Measurements from ENCODE around the gene GMCL2.

The GMCL2 gene

DNA sequence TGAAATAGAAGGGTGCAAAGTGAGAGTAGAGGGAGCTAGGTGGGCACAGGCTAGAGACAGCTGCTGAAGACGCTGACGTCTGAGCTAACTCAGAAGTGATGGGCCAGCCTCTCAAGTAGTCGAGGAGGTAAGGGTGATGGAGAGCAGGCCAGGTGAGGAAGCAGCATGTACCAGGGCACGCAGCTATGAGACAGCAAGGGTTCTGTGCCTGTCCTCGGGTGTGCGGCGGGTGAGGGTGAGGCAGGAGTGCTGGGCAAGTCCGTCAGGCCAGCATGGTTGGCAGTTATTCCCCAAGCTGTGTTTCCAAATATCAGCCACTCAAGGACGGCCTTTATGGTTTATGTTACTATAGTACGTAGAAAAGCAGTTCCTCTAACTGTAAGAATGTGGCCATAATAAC, 50.2 kb downstream of the GMCL2 start:
- DNase-seq = no peak

Measured in activated CD8-positive, alpha-beta memory T cell treated with anti-CD3 and anti-CD28 coated beads, Interleukin-2, amount 50 U/mL, for 4 hours (primary cell).